ENCODE results near the gene STRADB.
A peak's percentile ranks its signal among the peaks of the same experiment; 100 is the strongest.

The STRADB gene

GRCh38 chr2:201444746-201445465 lies 6.6 kb upstream of the STRADB start:
- H3K4me3 ChIP-seq (ENCODE audit: low read depth, low read length): no peak overlapping the region
- TF ChIP-seq, protein P1, sequence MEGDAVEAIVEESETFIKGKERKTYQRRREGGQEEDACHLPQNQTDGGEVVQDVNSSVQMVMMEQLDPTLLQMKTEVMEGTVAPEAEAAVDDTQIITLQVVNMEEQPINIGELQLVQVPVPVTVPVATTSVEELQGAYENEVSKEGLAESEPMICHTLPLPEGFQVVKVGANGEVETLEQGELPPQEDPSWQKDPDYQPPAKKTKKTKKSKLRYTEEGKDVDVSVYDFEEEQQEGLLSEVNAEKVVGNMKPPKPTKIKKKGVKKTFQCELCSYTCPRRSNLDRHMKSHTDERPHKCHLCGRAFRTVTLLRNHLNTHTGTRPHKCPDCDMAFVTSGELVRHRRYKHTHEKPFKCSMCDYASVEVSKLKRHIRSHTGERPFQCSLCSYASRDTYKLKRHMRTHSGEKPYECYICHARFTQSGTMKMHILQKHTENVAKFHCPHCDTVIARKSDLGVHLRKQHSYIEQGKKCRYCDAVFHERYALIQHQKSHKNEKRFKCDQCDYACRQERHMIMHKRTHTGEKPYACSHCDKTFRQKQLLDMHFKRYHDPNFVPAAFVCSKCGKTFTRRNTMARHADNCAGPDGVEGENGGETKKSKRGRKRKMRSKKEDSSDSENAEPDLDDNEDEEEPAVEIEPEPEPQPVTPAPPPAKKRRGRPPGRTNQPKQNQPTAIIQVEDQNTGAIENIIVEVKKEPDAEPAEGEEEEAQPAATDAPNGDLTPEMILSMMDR (IDR thresholded peaks at IDR 0.05; ENCODE audit: borderline replicate concordance, insufficient read depth, low read depth, low read length): no peak

DNA sequence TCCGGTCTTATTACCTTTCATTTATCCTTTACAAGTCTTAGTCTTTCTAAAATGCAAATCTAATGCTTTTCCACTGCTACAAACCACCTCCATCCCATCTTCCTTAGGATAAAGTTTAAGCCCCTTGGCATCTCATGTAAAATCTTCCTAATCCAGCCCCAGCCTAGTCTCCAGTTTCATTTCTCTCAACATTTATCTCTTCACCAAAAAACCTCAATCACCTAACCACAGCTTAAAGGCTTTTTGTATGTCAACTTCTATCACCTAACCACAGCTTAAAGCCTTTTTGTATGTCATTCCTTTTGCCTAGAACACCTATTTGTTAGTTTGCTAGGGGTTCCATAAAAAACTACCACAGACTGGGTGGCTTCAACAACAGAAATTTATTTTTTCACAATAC lies 4.5 kb upstream of the STRADB start:
- H3K4me3 ChIP-seq (ENCODE audit: low read depth, low read length): no peak overlapping the region
- TF ChIP-seq, protein P1 (IDR thresholded peaks at IDR 0.05; ENCODE audit: borderline replicate concordance, insufficient read depth, low read depth, low read length): no peak

DNA sequence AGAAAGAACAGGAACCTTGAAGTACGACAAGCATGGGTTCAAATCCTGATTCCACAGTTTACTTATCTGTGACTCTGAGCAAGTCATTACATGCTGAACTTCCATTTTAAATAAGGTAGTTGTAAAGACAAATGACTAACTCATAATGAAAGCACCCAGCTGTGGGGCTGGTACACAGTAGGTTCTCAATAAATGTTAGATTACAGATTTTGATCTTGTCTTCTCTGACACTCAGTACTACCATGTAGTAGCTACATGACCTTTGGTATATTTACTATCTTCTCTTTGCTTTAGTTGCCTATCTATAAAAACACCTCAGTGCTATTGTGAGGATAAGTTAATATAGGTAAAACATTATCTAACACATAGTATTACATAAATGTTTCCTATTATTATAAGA lies 3.5 kb upstream of the STRADB start:
- H3K4me3 ChIP-seq (ENCODE audit: low read depth, low read length): no peak overlapping the region
- TF ChIP-seq, protein P1 (IDR thresholded peaks at IDR 0.05; ENCODE audit: borderline replicate concordance, insufficient read depth, low read depth, low read length): no peak

- TF ChIP-seq, protein P1 (IDR thresholded peaks at IDR 0.05; ENCODE audit: borderline replicate concordance, insufficient read depth, low read depth, low read length): no peak
- H3K4me3 ChIP-seq (ENCODE audit: low read depth, low read length): no peak overlapping the region
These were observed 2.8 kb upstream of the STRADB start for GRCh38 chr2:201448701-201449100.

DNA sequence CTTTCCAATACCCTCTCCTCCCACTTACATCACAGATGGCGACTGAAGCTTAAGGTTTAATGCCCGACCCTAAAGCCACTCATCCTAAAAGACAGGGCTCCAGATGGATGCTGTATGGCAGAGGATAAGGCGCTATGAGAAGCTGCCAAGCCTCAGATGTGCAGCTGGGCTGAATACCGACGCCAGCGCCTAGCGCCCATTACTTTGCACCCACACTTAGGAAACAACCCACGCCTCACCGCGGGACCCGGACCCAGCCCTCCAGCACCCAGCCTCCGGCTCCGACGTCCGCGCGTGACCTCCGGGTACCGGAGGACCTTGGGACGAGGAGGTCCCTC lies 617 bp upstream of the STRADB start:
- TF ChIP-seq, protein P1 (IDR thresholded peaks at IDR 0.05; ENCODE audit: borderline replicate concordance, insufficient read depth, low read depth, low read length): no peak
- H3K4me3 ChIP-seq (ENCODE audit: low read depth, low read length): peak overlapping the region; percentile 83

DNA sequence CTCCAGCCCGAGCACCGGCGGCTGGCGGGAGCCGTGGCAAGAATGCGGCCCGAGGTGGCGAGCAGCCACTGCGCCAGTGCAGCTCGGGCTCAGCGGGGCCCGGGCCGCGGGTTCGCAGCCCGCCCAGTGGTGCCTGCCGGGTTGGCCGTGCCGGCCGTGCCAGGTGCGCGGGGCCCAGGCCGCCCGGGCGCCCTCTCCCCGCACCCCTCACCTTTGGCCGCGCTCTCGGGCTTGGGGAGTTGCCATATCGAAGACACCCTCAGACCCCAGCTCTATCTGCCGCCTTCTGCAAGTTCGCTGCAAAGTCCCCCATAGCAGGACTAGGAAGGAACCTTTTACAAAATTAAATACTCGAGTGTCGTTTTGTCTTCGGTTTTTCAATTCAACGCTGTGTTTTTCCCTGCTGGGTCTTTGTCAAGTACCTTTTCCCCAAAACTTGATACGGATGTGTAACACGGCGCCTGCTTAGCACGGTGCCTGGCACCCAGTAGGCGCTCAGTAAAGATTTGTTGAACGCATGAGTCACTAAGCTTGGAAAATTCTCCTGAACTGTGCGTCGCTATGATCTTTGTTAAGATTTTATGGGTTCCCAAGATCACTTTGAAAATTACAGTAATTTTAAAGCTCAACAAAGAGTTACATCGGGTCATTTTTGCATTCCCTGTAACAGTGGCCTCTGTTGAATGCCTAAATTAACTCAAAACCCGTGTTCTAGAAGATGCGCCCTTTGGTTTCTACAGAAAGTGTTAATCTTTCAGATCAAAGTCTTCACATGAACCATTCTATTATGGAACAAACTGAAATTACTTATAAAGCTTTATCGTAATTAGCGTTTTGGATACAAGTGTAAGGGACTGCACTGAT lies 750 bp downstream of the STRADB start:
- TF ChIP-seq, protein P1 (IDR thresholded peaks at IDR 0.05; ENCODE audit: borderline replicate concordance, insufficient read depth, low read depth, low read length): no peak

More for the DNA sequence above, 750 bp downstream of the STRADB start:
- peak overlapping the region; percentile 83 for H3K4me3 ChIP-seq (ENCODE audit: low read depth, low read length)

All from GM12875 (cell line).